Pancreas (tissue), 10 donors: ENCODE results near the gene VWA7. TPM values are rescaled to one million over a fixed set of nuclear protein-coding genes. Genes with fewer than 3 reads are reported as not detected.
A peak's percentile ranks its signal among the peaks of the same experiment; 100 is the strongest.
"Not testable (repeated sequence)": the region's sequence is repeated elsewhere in the genome, so short reads cannot be mapped to it uniquely, and the experiment has no call there.

Source experiments
- ATAC-seq, 4 donors: fragments of 200-7000 bp; cut with Tn5 transposase; one replicate each; pipeline versions ENCODE4 v1.8.0 to v1.9.1; 2020; ENCODE audit warnings: mild to moderate bottlenecking in 4 of 4, moderate library complexity in 4 of 4
- DNase-seq, 6 donors: peaks; one replicate each; pipeline ENCODE4 v3.0.0-alpha.2; 2020
- FAIRE-seq: peaks from 2 replicates; lab custom pipeline; 2012; peaks lifted over from hg19 to GRCh38; lab: Jason Lieb, UNC
- H3K27ac ChIP-seq, 4 donors: fragments of 200-600 bp; sonication (generic); 1 replicate in 3 of 4; 2 replicates in 1 of 4; pipeline versions ENCODE4 v1.5.0 to v1.8.0; 2020
- H3K27me3 ChIP-seq, 4 donors: fragments of 200-600 bp; one replicate each; pipeline ENCODE4 v1.8.0; 2021
- H3K36me3 ChIP-seq, 3 donors: fragments of 200-600 bp; sonication (generic) in 1 of 3; one replicate each; pipeline versions ENCODE4 v1.5.0 to v1.8.0; 2020 to 2021
- H3K4me1 ChIP-seq, 3 donors: fragments of 200-600 bp; one replicate each; pipeline ENCODE4 v1.8.0; 2021
- H3K4me3 ChIP-seq, 4 donors: fragments of 200-600 bp; sonication (generic) in 2 of 4; one replicate each; pipeline versions ENCODE4 v1.5.0 to v1.8.0; 2020 to 2021
- H3K9me3 ChIP-seq, 4 donors: fragments of 200-600 bp; one replicate each; pipeline ENCODE4 v1.8.0; 2021
- CTCF ChIP-seq, 4 donors: fragments of 200-600 bp; sonication (generic) in 3 of 4; IDR thresholded peaks; one replicate each; pipeline versions ENCODE4 v1.5.0 to v1.8.0; 2021; ENCODE audit warnings: antibody characterized with exemption in 4 of 4
- WGBS, 2 donors: extraction: QIAGEN DNeasy Blood & Tissue Kit; methylation state at CpG; one replicate each; pipeline ENCODE4 v1.1.7; 2013; 5-methylcytosine and 5-hydroxymethylcytosine counted together
- intact Hi-C, 3 donors: fragments of 100-400 bp; cut with DNase I; formaldehyde crosslinking; loops; one replicate each; pipeline versions ENCODE4 v1.11.1 to v1.14.2; 2022
- polyA plus RNA-seq, 2 donors: library from polyadenylated mRNA; stranded (reverse); fragments of 200-250 nt; gene quantifications; one replicate each; pipeline ENCODE4 v1.2.3, GENCODE V29; 2013
- total RNA-seq, 6 donors: library from RNA; stranded (reverse); fragmentation: NEBNext Ultra II Directional in 4 of 6; extraction: Animal tissue kit (Norgen Biotek cat#: 25700) in 4 of 6; gene quantifications; one replicate each; pipeline versions ENCODE4 v1.2.1 to v1.2.4, GENCODE V29; 2021 to 2023
- donor health status: healthy with polysubstance abuse.
- donor health status: DM: no; HTN: no; CAD: no; lungs with moderate emphysema.
- donor health status: DM: no; HTN: no; CAD: no.
- donor health status: control.
- donor health status: control.
- donor health status: Bipolar disorder and iron deficiency.
- donor health status: DM: yes; HTN: yes; CAD: no.
- donor health status: DM: no; HTN: no; CAD: no.
- donor health status: DM: no; HTN: no; CAD: no.
- donor health status: DM: yes; HTN: yes; CAD: no.

Gene VWA7
- total and polyA plus RNA-seq, 8 donors, result 2.9 to 11.9 (median 4.8) TPM

DNA sequence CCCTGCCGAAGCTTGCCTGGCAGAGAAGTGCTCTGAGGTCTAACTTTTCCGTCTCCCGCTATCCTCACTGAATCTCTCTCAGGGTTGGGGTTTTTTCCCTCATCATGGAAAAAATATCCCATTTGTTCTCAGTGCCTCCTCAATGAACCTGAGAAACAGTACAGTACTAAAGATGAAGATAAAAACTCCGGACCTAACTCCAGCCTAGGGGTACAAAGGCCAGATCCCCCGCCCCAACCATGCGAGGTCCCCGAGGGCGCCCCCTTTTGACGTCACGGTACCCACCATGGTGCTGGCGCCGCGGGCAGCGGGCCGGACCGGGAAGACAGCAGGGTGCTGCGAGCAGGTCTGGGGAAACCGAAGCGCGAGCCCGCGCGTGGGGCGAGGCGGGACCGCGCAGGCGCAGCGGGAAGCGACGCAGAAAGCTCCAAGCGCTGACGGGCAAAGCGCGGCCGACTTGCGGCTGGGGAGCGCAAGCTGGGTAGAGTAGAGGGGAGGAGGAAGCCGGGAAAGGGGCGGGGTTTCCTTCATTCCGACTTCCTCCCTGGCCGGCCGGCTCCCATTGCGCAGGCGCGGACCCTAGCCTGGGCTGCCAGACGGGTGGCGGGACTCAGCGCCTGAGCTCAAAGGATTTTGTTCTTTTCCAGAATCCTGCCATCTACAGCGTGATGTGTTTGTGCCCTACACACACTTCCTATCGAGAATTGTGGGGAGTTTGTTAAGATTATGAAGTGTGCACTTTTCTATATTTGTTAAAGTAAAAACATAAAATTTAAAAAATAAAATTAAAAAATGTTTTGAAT is 29.5 kb upstream of the VWA7 start, which contains the start of gene LSM2:
TSS of gene LSM2 (minus strand) at position 497 of the 803 bp plus-strand sequence. CDS start at position 288, 209 bp downstream.
- H3K27ac ChIP-seq, result peak within 1 kb of the TSS; percentile 71 to 91 (median 80)
- 0% methylated on average over 50 to 51 of the region's 51 CpGs for WGBS, 2 donors
- no peak for TF ChIP-seq CTCF (IDR thresholded peaks at IDR 0.05)
- H3K4me1 ChIP-seq, result peaks cover 0 to 12% (median 6%) of the 10 kb centered on the region in 3 donors
- no peaks in the 10 kb centered on the region for H3K36me3 ChIP-seq
- H3K9me3 ChIP-seq, result no peaks in the 10 kb centered on the region
- DNase-seq (peak; percentile 96 to 99 (median 98)), FAIRE-seq (peak; percentile 59), ATAC-seq (peak; percentile 95 to 99 (median 98))
- intact Hi-C loops, result no loop called here
- no peaks in the 10 kb centered on the region for H3K27me3 ChIP-seq
- H3K4me3 ChIP-seq, result peak within 1 kb of the TSS; percentile 32 to 81 (median 62)

DNA sequence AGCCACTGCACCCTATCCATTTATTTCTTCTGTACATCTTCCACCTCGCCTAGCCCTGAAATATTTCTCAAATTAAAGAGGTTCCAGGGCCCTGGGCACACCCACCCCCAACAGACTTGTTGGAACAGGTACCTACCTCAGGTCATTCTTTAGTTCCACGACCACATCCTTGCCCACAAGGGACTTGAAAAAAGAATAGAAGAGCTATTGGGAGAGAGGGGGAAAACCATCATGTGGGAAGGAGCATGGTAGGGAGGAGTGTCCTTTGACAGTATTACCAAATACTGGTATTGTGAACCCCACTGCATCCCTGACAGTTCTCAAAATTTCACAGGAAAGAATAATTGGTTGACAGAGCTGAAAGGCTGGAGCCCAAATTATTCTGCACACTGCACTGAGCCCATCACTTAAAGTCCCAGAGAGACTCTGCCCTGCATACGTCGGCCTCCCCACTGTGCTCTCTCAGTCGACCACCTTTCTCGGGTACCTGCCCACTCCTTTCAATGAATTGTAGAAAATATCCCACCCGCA is 28.9 kb upstream of the VWA7 start:
- intact Hi-C loops, result no loop called here
- H3K4me1 ChIP-seq, result peaks cover 0 to 12% (median 6%) of the 10 kb centered on the region in 3 donors
- WGBS, 2 donors, result 15% methylated on average over 7 of the region's 7 CpGs
- no peaks in the 10 kb centered on the region for H3K36me3 ChIP-seq
- peak overlapping the region; percentile 71 to 91 (median 80) for H3K27ac ChIP-seq
- peak in 1 of 6 donors; percentile 23 for DNase-seq
- ATAC-seq, result peak in 1 of 4 donors; percentile 1
- H3K9me3 ChIP-seq, result no peaks in the 10 kb centered on the region
- peak overlapping the region; percentile 32 to 81 (median 62) for H3K4me3 ChIP-seq
- FAIRE-seq, result no peak
- TF ChIP-seq CTCF (IDR thresholded peaks at IDR 0.05), result no peak
- H3K27me3 ChIP-seq, result no peaks in the 10 kb centered on the region

GRCh38 chr6:31801031-31801927 is 24.2 kb upstream of the VWA7 start:
- DNase-seq, H3K27me3 ChIP-seq, FAIRE-seq, H3K4me3 ChIP-seq, H3K27ac ChIP-seq, H3K4me1 ChIP-seq, H3K9me3 ChIP-seq, ATAC-seq, H3K36me3 ChIP-seq, intact Hi-C loops: not testable (repeated sequence)
- WGBS, 2 donors, result 93 to 96% methylated on average over 8 of the region's 8 CpGs

DNA sequence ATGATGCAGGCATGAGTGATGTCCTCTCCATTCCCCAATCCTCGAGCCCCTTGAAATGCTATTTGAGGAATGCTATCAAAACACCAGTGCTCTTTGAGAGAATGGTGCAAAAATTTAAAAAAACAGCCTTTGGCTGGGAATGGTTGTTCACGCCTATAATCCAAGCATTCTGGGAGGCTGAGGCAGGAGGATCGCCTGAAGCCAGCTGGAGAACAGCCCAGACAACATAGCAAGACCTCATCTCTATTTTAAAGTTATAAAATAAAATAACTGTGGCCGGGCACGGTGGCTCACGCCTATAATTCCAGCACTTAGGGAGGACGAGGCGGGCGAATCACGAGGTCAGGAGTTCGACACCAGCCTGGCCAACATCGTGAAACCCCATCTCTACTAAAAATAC is 22.7 kb upstream of the VWA7 start:
- Histone ChIP-seq H3K4me1 (no peaks in the 10 kb centered on the region), H3K9me3 (no peaks in the 10 kb centered on the region), H3K27me3 (no peaks in the 10 kb centered on the region), H3K4me3 (no peak overlapping the region), H3K36me3 (no peaks in the 10 kb centered on the region), H3K27ac (no peak overlapping the region)
- ATAC-seq, result no peak
- FAIRE-seq, result no peak
- TF ChIP-seq CTCF (IDR thresholded peaks at IDR 0.05), result no peak
- intact Hi-C loops, result no loop called here
- no peak for DNase-seq
- WGBS, 2 donors, result 90 to 93% methylated on average over 12 of the region's 12 CpGs

GRCh38 chr6:31797588-31797987 is 20.5 kb upstream of the VWA7 start:
- Histone ChIP-seq H3K4me1 (peaks cover 0 to 7% (median 5%) of the 10 kb centered on the region in 3 donors), H3K36me3 (no peaks in the 10 kb centered on the region), H3K4me3 (no peak overlapping the region), H3K9me3 (no peaks in the 10 kb centered on the region), H3K27me3 (no peaks in the 10 kb centered on the region), H3K27ac (no peak overlapping the region)
- intact Hi-C loops, result no loop called here
- WGBS, 2 donors, result 67 to 86% methylated on average over 5 of the region's 5 CpGs
- FAIRE-seq (no peak), ATAC-seq (no peak), DNase-seq (peak in 1 of 6 donors; percentile 6)
- TF ChIP-seq CTCF (IDR thresholded peaks at IDR 0.05), result no peak
